ENCODE measurements around the gene ZNF618. TPM values are rescaled to one million over a fixed set of nuclear protein-coding genes. Genes with fewer than 3 reads are reported as not detected.

The ZNF618 gene
- total and polyA plus RNA-seq, 2 experiments from 2014 or later = 12.1 to 22.1 TPM

DNA sequence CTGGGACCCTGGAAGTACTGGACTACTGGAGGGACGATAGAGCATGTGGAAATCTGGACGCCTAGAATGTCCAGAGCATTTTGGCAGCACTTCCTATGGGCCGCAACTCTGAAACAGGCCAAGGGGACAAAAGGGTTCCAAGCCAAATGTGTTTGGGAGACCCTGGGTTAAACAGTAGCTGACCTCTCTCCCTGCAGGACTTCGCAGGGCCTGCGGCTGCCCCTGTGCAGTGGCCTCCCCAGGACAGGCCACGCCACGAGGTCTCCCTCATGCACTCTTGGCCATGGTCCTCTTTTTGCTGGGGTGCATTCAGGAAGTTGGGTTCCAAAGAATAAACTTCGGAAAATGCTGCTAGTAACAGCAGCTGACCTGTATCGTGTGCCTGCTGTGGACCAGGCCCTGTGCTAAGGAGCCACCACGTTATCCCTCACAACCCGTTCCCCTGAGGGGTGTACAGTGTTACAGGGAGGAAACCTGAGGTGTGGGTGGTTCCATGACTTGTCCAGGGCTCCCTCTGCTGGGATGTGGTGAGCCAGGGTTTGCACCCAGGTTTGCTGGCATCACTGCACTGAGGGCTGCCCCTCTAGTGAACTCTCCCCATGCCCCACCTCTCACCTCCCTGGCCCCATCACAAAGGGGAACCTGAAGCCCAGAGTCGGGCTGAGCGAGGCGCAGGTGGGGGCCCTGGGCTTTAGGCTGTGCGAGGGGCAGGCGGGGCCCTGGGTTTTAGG is 122.6 kb downstream of the ZNF618 start:
- Histone ChIP-seq H3K9me2 (ENCODE audit: insufficient read depth) (no peaks in the 10 kb centered on the region), H3K4me2 (no peak overlapping the region), H3K36me3 (ENCODE audit: insufficient read depth) (no peaks in the 10 kb centered on the region), H3K27me3 (ENCODE audit: insufficient read depth) (no peaks in the 10 kb centered on the region), H2AFZ (no peak overlapping the region), H3K79me2 (replicated peaks; ENCODE audit: insufficient read depth) (no peaks in the 10 kb centered on the region), H3K27ac (ENCODE audit: low read depth) (no peak overlapping the region), H3F3A (replicated peaks; ENCODE audit: low read depth) (no peaks in the 10 kb centered on the region), H3K4me1 (ENCODE audit: insufficient read depth) (no peaks in the 10 kb centered on the region), H4K20me1 (replicated peaks; ENCODE audit: insufficient read depth) (0 out of 2 replicates have a peak, but pooled peaks cover 3% of the 10 kb centered on the region), H3K4me3 (no peak overlapping the region)
- Mint-ChIP-seq H3K4me3 (no peak overlapping the region), H3K4me1 (no peaks in the 10 kb centered on the region), H3K27ac (no peak overlapping the region), H3K36me3 (ENCODE audit: low read depth) (no peaks in the 10 kb centered on the region; the same call in 1 of the 3 replicates), H3K9me3 (no peaks in the 10 kb centered on the region), H3K27me3 (ENCODE audit: insufficient read depth, low read depth, poor library complexity) (peaks cover 8% of the 10 kb centered on the region)
- TF ChIP-seq STAT1 (IDR thresholded peaks at IDR 0.05; ENCODE audit: unreplicated experiment) (no peak), JUNB (IDR thresholded peaks at IDR 0.05; ENCODE audit: unreplicated experiment) (no peak)
- TF ChIP-seq, protein P1, sequence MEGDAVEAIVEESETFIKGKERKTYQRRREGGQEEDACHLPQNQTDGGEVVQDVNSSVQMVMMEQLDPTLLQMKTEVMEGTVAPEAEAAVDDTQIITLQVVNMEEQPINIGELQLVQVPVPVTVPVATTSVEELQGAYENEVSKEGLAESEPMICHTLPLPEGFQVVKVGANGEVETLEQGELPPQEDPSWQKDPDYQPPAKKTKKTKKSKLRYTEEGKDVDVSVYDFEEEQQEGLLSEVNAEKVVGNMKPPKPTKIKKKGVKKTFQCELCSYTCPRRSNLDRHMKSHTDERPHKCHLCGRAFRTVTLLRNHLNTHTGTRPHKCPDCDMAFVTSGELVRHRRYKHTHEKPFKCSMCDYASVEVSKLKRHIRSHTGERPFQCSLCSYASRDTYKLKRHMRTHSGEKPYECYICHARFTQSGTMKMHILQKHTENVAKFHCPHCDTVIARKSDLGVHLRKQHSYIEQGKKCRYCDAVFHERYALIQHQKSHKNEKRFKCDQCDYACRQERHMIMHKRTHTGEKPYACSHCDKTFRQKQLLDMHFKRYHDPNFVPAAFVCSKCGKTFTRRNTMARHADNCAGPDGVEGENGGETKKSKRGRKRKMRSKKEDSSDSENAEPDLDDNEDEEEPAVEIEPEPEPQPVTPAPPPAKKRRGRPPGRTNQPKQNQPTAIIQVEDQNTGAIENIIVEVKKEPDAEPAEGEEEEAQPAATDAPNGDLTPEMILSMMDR (conservative IDR thresholded peaks at IDR 0.05; ENCODE audit: low read depth in 2 of 2) = peak; percentile 21 to 61
- TF ChIP-seq, protein P2, sequence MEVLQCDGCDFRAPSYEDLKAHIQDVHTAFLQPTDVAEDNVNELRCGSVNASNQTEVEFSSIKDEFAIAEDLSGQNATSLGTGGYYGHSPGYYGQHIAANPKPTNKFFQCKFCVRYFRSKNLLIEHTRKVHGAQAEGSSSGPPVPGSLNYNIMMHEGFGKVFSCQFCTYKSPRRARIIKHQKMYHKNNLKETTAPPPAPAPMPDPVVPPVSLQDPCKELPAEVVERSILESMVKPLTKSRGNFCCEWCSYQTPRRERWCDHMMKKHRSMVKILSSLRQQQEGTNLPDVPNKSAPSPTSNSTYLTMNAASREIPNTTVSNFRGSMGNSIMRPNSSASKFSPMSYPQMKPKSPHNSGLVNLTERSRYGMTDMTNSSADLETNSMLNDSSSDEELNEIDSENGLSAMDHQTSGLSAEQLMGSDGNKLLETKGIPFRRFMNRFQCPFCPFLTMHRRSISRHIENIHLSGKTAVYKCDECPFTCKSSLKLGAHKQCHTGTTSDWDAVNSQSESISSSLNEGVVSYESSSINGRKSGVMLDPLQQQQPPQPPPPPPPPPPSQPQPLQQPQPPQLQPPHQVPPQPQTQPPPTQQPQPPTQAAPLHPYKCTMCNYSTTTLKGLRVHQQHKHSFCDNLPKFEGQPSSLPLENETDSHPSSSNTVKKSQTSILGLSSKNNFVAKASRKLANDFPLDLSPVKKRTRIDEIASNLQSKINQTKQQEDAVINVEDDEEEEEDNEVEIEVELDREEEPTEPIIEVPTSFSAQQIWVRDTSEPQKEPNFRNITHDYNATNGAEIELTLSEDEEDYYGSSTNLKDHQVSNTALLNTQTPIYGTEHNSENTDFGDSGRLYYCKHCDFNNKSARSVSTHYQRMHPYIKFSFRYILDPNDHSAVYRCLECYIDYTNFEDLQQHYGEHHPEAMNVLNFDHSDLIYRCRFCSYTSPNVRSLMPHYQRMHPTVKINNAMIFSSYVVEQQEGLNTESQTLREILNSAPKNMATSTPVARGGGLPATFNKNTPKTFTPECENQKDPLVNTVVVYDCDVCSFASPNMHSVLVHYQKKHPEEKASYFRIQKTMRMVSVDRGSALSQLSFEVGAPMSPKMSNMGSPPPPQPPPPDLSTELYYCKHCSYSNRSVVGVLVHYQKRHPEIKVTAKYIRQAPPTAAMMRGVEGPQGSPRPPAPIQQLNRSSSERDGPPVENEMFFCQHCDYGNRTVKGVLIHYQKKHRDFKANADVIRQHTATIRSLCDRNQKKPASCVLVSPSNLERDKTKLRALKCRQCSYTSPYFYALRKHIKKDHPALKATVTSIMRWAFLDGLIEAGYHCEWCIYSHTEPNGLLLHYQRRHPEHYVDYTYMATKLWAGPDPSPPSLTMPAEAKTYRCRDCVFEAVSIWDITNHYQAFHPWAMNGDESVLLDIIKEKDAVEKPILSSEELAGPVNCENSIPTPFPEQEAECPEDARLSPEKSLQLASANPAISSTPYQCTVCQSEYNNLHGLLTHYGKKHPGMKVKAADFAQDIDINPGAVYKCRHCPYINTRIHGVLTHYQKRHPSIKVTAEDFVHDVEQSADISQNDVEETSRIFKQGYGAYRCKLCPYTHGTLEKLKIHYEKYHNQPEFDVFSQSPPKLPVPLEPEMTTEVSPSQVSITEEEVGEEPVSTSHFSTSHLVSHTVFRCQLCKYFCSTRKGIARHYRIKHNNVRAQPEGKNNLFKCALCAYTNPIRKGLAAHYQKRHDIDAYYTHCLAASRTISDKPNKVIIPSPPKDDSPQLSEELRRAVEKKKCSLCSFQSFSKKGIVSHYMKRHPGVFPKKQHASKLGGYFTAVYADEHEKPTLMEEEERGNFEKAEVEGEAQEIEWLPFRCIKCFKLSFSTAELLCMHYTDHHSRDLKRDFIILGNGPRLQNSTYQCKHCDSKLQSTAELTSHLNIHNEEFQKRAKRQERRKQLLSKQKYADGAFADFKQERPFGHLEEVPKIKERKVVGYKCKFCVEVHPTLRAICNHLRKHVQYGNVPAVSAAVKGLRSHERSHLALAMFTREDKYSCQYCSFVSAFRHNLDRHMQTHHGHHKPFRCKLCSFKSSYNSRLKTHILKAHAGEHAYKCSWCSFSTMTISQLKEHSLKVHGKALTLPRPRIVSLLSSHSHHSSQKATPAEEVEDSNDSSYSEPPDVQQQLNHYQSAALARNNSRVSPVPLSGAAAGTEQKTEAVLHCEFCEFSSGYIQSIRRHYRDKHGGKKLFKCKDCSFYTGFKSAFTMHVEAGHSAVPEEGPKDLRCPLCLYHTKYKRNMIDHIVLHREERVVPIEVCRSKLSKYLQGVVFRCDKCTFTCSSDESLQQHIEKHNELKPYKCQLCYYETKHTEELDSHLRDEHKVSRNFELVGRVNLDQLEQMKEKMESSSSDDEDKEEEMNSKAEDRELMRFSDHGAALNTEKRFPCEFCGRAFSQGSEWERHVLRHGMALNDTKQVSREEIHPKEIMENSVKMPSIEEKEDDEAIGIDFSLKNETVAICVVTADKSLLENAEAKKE (CRISPR knock-in tag; IDR thresholded peaks at IDR 0.05) = no peak
- ATAC-seq (peak; percentile 84), DNase-seq (ENCODE audit: low spot score) (peak; percentile 21)
